PFSK-1 (cell line): Measurements from ENCODE around the gene ANKFN1.

Source experiments
- FOXP2 ChIP-seq: optimal IDR thresholded peaks from 2 replicates; pipeline ENCODE3; 2011; ENCODE audit warnings: borderline replicate concordance, control low read depth, inconsistent platforms; ENCODE audit not compliant: insufficient read depth; ENCODE audit errors: extremely low read length, extremely low read depth
- POLR2AphosphoS5 ChIP-seq: IDR thresholded peaks from 2 replicates; pipeline ENCODE4 v1.6.1; 2012; ENCODE audit warnings: low read depth, mild to moderate bottlenecking, control low read depth, low read length, moderate library complexity
- SIN3A ChIP-seq: IDR thresholded peaks from 2 replicates; pipeline ENCODE4 v1.6.1; 2012; ENCODE audit warnings: mild to moderate bottlenecking, low read length, moderate library complexity, borderline replicate concordance; ENCODE audit not compliant: insufficient read depth
- TAF1 ChIP-seq: IDR thresholded peaks from 2 replicates; pipeline ENCODE4 v1.6.1; 2012; ENCODE audit warnings: low read length, control low read depth, borderline replicate concordance; ENCODE audit not compliant: insufficient read depth
- TF ChIP-seq, protein P1 (sequence below), 2 experiments: IDR thresholded peaks; 2 replicates each; pipeline versions ENCODE4 v1.6.1 to v1.8.0; 2011 to 2012; ENCODE audit warnings: low read depth in 2 of 2, low read length in 2 of 2, control low read depth in 1 of 2, inconsistent platforms in 1 of 2, mild to moderate bottlenecking in 1 of 2, moderate library complexity in 1 of 2; ENCODE audit not compliant: insufficient read depth in 1 of 2

ANKFN1 gene

DNA sequence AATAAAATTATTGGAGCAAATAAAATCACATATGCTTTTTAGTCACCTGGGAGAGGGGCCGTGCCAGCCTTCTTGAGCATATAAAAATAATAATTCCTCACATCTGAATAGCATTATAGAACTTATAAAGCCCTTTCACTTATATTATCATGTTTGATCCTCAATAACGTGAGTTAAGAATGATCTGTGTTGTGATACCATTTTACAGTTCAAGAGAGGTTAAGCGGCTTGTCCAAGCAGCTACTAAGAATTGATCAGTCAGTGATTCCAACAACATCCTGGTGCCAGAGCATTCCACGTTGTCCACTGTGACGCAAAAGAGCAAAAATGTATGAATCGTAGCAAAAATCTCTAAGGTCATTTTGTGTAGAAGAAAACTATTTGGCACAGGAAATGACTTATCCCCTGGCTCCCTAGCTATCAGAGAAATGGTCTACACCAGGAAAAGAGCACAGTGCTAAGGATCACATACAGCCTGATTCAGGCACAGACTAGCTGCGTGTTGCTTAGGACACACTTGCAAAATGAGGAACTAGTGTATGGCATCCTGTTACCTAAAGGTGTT lies 33.0 kb downstream of the ANKFN1 start:
- TF ChIP-seq SIN3A = no peak
- TF ChIP-seq, protein P1, sequence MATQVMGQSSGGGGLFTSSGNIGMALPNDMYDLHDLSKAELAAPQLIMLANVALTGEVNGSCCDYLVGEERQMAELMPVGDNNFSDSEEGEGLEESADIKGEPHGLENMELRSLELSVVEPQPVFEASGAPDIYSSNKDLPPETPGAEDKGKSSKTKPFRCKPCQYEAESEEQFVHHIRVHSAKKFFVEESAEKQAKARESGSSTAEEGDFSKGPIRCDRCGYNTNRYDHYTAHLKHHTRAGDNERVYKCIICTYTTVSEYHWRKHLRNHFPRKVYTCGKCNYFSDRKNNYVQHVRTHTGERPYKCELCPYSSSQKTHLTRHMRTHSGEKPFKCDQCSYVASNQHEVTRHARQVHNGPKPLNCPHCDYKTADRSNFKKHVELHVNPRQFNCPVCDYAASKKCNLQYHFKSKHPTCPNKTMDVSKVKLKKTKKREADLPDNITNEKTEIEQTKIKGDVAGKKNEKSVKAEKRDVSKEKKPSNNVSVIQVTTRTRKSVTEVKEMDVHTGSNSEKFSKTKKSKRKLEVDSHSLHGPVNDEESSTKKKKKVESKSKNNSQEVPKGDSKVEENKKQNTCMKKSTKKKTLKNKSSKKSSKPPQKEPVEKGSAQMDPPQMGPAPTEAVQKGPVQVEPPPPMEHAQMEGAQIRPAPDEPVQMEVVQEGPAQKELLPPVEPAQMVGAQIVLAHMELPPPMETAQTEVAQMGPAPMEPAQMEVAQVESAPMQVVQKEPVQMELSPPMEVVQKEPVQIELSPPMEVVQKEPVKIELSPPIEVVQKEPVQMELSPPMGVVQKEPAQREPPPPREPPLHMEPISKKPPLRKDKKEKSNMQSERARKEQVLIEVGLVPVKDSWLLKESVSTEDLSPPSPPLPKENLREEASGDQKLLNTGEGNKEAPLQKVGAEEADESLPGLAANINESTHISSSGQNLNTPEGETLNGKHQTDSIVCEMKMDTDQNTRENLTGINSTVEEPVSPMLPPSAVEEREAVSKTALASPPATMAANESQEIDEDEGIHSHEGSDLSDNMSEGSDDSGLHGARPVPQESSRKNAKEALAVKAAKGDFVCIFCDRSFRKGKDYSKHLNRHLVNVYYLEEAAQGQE (IDR thresholded peaks at IDR 0.05; ENCODE audit: insufficient read depth in 1 of 2, low read depth in 2 of 2, low read length in 2 of 2) = no peak
- TF ChIP-seq POLR2AphosphoS5 = no peak
- TF ChIP-seq TAF1 = no peak
- no peak for TF ChIP-seq FOXP2

DNA sequence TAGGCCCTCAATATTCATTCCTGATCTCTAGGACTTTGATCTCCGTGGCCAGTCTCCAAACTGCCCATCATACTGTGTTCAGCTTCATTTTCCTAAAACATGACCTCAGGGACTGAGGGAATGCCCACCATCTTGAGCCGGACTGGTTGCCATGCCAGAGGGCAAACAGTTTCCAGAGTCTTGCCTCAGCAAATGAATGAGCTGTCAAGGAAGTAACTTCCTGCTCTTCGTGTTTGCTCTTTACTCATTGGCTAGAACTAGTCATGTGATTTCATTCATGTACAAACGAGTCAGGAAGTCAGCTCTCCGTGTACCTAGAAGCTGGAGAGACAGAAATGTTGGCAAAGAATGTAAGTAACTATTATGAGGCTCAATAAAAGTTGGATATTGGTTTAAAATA lies 50.2 kb downstream of the ANKFN1 start:
- TF ChIP-seq SIN3A (no peak), POLR2AphosphoS5 (no peak), FOXP2 (no peak), TAF1 (no peak)

DNA sequence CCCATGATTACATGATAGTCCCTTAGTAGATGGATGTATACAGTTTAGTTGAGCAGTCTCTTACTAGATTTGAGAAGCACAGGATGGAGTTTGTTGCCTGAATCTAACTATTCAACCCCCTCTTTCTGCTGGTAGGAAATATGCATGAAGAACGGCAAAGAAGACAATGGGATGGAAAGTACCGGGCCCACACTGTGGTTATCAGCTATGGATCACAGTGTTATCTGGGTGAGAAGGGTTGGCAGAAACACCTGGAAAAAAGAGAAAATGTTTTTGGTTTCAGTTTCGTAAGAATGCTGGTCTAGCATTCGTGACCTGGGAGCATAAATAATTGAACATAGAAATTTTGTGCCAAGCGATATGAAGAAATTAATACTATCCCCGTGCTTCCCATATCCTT lies 53.1 kb downstream of the ANKFN1 start:
- TF ChIP-seq, protein P1 (IDR thresholded peaks at IDR 0.05; ENCODE audit: insufficient read depth in 1 of 2, low read depth in 2 of 2, low read length in 2 of 2) = no peak
- no peak for TF ChIP-seq TAF1
- no peak for TF ChIP-seq SIN3A
- TF ChIP-seq POLR2AphosphoS5 = no peak
- no peak for TF ChIP-seq FOXP2

DNA sequence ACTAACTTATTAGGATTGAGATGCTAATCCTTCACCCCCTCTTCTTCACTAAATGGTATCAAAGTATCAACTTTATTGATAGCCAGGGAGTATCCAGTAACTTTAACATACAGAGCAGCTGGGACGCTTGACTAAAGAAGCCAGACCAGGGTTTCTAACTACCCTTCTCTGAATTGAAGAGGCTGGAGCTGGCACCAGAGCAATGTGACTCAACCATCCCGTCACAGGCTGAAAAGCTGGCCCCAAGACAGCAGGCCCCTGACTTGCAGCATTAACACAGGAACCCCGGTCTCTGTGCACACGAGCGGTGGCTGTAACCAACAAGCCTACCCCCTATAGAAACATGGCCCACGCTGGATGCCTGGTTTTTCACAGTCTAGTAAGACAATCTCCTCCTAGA lies 59.8 kb downstream of the ANKFN1 start:
- TF ChIP-seq FOXP2 = no peak
- TF ChIP-seq, protein P1 (IDR thresholded peaks at IDR 0.05; ENCODE audit: insufficient read depth in 1 of 2, low read depth in 2 of 2, low read length in 2 of 2) = no peak
- TF ChIP-seq POLR2AphosphoS5 = no peak
- TF ChIP-seq SIN3A = no peak
- no peak for TF ChIP-seq TAF1

DNA sequence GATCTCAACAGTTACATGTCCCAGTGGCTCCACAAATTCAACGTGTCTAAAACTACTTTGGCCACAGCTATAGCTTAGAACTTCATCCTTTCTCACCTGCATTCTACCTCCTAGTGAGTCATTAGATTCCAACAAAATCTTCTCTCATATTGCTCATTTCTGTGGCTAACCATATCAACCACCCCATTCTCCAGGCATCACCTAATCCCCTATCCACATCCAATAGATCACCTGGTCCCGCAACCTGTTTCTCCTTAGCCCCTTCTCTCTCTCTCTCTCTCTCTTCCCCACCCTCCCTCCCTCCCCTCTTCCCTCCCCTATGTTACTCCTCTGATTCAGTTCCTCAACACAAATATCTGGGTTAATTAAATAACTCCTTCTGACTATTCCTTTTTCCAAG lies 64.6 kb downstream of the ANKFN1 start:
- TF ChIP-seq, protein P1 (IDR thresholded peaks at IDR 0.05; ENCODE audit: insufficient read depth in 1 of 2, low read depth in 2 of 2, low read length in 2 of 2) = no peak
- TF ChIP-seq SIN3A (no peak), TAF1 (no peak), POLR2AphosphoS5 (no peak), FOXP2 (no peak)
